Loucy (cell line): ENCODE results near the gene GIT2.

ENCODE experiments used
- H2AFZ ChIP-seq: fragments of 200-600 bp; sonication (generic); 2 replicates; pipeline ENCODE4 v1.6.0; 2016; ENCODE audit warnings: antibody characterized with exemption, mild to moderate bottlenecking, low read length, moderate library complexity
- H3F3A ChIP-seq: fragments of 200-600 bp; 2 replicates; pipeline ENCODE4 v1.6.0; 2016; ENCODE audit warnings: antibody characterized with exemption, low read depth, mild to moderate bottlenecking
- H3K27me3 ChIP-seq: fragments of 200-600 bp; sonication (generic); 2 replicates; pipeline ENCODE4 v1.6.1; 2014; ENCODE audit warnings: low read length, mild to moderate bottlenecking; ENCODE audit not compliant: insufficient read depth, poor library complexity, severe bottlenecking
- H3K36me3 ChIP-seq: fragments of 200-600 bp; sonication (generic); 2 replicates; pipeline ENCODE4 v1.6.1; 2016; ENCODE audit warnings: low read length; ENCODE audit not compliant: insufficient read depth
- H3K4me1 ChIP-seq: fragments of 200-600 bp; sonication (generic); 2 replicates; pipeline ENCODE4 v1.5.1; 2014; ENCODE audit warnings: low read length, mild to moderate bottlenecking; ENCODE audit not compliant: insufficient read depth, poor library complexity, severe bottlenecking
- H3K4me2 ChIP-seq: fragments of 200-600 bp; sonication (generic); 2 replicates; pipeline ENCODE4 v1.6.0; 2014; ENCODE audit warnings: antibody characterized with exemption, low read length, low read depth, mild to moderate bottlenecking; ENCODE audit not compliant: poor library complexity, severe bottlenecking
- H3K4me3 ChIP-seq: fragments of 200-600 bp; sonication (generic); 2 replicates; pipeline ENCODE4 v1.5.1; 2014; ENCODE audit warnings: low read length, mild to moderate bottlenecking, mixed read lengths; ENCODE audit not compliant: poor library complexity, severe bottlenecking
- H3K79me2 ChIP-seq: fragments of 200-600 bp; sonication (generic); 2 replicates; pipeline ENCODE4 v1.6.1; 2014; ENCODE audit warnings: low read length; ENCODE audit not compliant: insufficient read depth
- H3K9ac ChIP-seq: fragments of 200-600 bp; sonication (generic); 2 replicates; pipeline ENCODE4 v1.6.0; 2014; ENCODE audit warnings: mild to moderate bottlenecking, low read depth, low read length, moderate library complexity; ENCODE audit not compliant: poor library complexity, severe bottlenecking
- H3K9me2 ChIP-seq: fragments of 200-600 bp; sonication (generic); replicated peaks from 2 replicates; pipeline ENCODE4 v1.6.1; 2016; ENCODE audit warnings: low read depth, low read length, mixed read lengths
- H3K9me3 ChIP-seq: fragments of 200-600 bp; sonication (generic); 2 replicates; pipeline ENCODE4 v1.6.1; 2014; ENCODE audit warnings: mild to moderate bottlenecking, antibody characterized with exemption, low read length, low read depth; ENCODE audit not compliant: insufficient read depth
- H4K20me1 ChIP-seq: fragments of 200-600 bp; sonication (generic); 2 replicates; pipeline ENCODE4 v1.6.0; 2014; ENCODE audit warnings: antibody characterized with exemption, low read length, mild to moderate bottlenecking; ENCODE audit not compliant: insufficient read depth, poor library complexity, severe bottlenecking
- EZH2phosphoT487 ChIP-seq: fragments of 200-600 bp; IDR thresholded peaks from 2 replicates; pipeline ENCODE4 v1.6.1; 2018; ENCODE audit warnings: antibody characterized with exemption, mild to moderate bottlenecking, moderate library complexity, borderline replicate concordance
- TF ChIP-seq, protein P1 (sequence below): fragments of 200-600 bp; sonication (generic); conservative IDR thresholded peaks from 2 replicates; pipeline ENCODE4 v1.5.1; 2014; ENCODE audit warnings: mild to moderate bottlenecking, antibody characterized with exemption, low read length

Gene GIT2

DNA sequence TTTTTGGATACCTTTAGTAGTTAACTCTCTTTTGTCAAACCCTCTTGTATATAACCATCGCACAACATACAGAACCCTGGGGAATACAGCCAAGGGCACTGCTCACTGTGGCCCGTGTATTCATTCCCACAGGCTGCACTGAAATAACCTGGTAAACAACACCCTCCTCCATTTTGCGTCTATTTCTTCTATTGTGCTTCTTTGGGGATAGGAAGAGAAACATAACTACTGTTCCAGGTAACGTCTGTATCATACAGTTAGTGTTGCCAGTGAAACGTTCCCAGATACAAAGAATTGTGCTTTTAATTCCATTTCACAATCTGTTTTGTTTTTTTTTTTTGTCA, 42.5 kb upstream of the GIT2 start:
- Histone ChIP-seq H3F3A (no peaks in the 10 kb centered on the region), H3K4me1 (peaks cover 41% of the 10 kb centered on the region), H3K36me3 (peaks cover 32% of the 10 kb centered on the region; the same call in 1 of the 2 replicates), H3K9ac (peak overlapping the region; percentile 46), H3K4me2 (no peak overlapping the region), H3K9me3 (no peaks in the 10 kb centered on the region), H2AFZ (no peak overlapping the region), H3K9me2 (no peaks in the 10 kb centered on the region), H3K79me2 (peaks cover 8% of the 10 kb centered on the region; the same call in 1 of the 2 replicates), H3K27me3 (no peaks in the 10 kb centered on the region), H3K4me3 (no peak overlapping the region), H4K20me1 (no peaks in the 10 kb centered on the region)
- TF ChIP-seq, protein P1, sequence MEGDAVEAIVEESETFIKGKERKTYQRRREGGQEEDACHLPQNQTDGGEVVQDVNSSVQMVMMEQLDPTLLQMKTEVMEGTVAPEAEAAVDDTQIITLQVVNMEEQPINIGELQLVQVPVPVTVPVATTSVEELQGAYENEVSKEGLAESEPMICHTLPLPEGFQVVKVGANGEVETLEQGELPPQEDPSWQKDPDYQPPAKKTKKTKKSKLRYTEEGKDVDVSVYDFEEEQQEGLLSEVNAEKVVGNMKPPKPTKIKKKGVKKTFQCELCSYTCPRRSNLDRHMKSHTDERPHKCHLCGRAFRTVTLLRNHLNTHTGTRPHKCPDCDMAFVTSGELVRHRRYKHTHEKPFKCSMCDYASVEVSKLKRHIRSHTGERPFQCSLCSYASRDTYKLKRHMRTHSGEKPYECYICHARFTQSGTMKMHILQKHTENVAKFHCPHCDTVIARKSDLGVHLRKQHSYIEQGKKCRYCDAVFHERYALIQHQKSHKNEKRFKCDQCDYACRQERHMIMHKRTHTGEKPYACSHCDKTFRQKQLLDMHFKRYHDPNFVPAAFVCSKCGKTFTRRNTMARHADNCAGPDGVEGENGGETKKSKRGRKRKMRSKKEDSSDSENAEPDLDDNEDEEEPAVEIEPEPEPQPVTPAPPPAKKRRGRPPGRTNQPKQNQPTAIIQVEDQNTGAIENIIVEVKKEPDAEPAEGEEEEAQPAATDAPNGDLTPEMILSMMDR: no peak
- no peak for TF ChIP-seq EZH2phosphoT487

GRCh38 chr12:110037315-110037714, 41.1 kb upstream of the GIT2 start:
- H3K4me1 ChIP-seq: peaks cover 34% of the 10 kb centered on the region
- no peaks in the 10 kb centered on the region for H3K27me3 ChIP-seq
- peaks cover 36% of the 10 kb centered on the region; the same call in 1 of the 2 replicates for H3K36me3 ChIP-seq
- H3K9ac ChIP-seq: no peak overlapping the region
- peaks cover 5% of the 10 kb centered on the region; the same call in 1 of the 2 replicates for H3K79me2 ChIP-seq
- H3K9me2 ChIP-seq: no peaks in the 10 kb centered on the region
- H3F3A ChIP-seq: no peaks in the 10 kb centered on the region
- TF ChIP-seq EZH2phosphoT487: no peak
- TF ChIP-seq, protein P1: no peak
- no peaks in the 10 kb centered on the region for H3K9me3 ChIP-seq
- no peak overlapping the region for H2AFZ ChIP-seq
- no peak overlapping the region for H3K4me2 ChIP-seq
- no peaks in the 10 kb centered on the region for H4K20me1 ChIP-seq
- no peak overlapping the region for H3K4me3 ChIP-seq

DNA sequence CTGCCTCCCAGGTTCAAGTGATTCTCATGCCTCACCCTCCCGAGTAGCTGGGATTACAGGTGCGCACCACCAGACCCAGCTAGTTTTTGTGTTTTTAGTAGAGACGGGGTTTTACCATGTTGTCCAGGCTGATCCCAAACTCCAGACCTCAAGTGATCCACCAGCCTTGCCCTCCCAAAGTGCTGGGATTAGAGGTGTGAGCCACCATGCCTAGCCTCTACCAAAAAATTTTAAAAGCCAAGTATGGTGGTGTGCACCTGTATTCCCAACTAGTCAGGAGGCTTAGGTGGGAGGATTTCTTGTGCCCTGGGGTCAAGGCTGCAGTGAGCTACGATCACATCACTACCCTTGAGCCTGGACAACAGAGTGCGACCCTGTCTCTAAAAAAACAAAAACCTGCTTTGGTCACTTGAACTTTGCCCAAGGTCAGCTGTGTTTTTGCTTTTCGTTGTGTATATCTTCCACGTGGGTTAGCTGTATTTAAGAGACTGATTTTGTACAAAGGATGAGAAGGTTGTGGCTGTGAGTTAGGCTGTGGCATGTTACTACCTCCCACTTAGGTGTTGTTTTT, 39.5 kb upstream of the GIT2 start:
- H3K4me3 ChIP-seq: no peak overlapping the region
- H3K27me3 ChIP-seq: no peaks in the 10 kb centered on the region
- H3F3A ChIP-seq: no peaks in the 10 kb centered on the region
- H3K9me2 ChIP-seq: no peaks in the 10 kb centered on the region
- H3K9ac ChIP-seq: no peak overlapping the region
- H3K4me2 ChIP-seq: no peak overlapping the region
- H3K36me3 ChIP-seq: peaks cover 48% of the 10 kb centered on the region; the same call in 1 of the 2 replicates
- no peaks in the 10 kb centered on the region for H4K20me1 ChIP-seq
- no peak overlapping the region for H2AFZ ChIP-seq
- H3K4me1 ChIP-seq: peaks cover 17% of the 10 kb centered on the region
- H3K79me2 ChIP-seq: no peaks in the 10 kb centered on the region
- H3K9me3 ChIP-seq: no peaks in the 10 kb centered on the region
- no peak for TF ChIP-seq EZH2phosphoT487
- TF ChIP-seq, protein P1: no peak
